Measurements from ENCODE around the gene ELMO1.

The ELMO1 gene

GRCh38 chr7:37129035-37129425, 319.6 kb downstream of the ELMO1 start:
- Histone ChIP-seq H3K27me3 (no peaks in the 10 kb centered on the region), H3K4me1 (peaks cover 0 to 11% (median 3%) of the 10 kb centered on the region in 4 donors), H3K36me3 (no peaks in the 10 kb centered on the region), H3K4me3 (no peak overlapping the region), H3K9me3 (no peaks in the 10 kb centered on the region), H3K27ac (no peak overlapping the region)
- intact Hi-C loops (cut with DNase I; ENCODE audit: low total_unique reads), result no loop called here
- no peak for TF ChIP-seq CTCF (IDR thresholded peaks at IDR 0.05)
- no peak for DNase-seq

- TF ChIP-seq CTCF (IDR thresholded peaks at IDR 0.05), result no peak
- Histone ChIP-seq H3K36me3 (no peaks in the 10 kb centered on the region), H3K9me3 (no peaks in the 10 kb centered on the region), H3K27ac (no peak overlapping the region), H3K4me3 (no peak overlapping the region), H3K27me3 (no peaks in the 10 kb centered on the region), H3K4me1 (peaks cover 0 to 11% (median 3%) of the 10 kb centered on the region in 4 donors)
- no peak for DNase-seq
- intact Hi-C loops (cut with DNase I; ENCODE audit: low total_unique reads), result no loop called here
Observed at GRCh38 chr7:37128327-37129034, 320.2 kb downstream of the ELMO1 start.

GRCh38 chr7:37119296-37119860, 329.3 kb downstream of the ELMO1 start:
- peaks cover 0 to 10% (median 0%) of the 10 kb centered on the region in 4 donors for H3K4me1 ChIP-seq
- intact Hi-C loops (cut with DNase I; ENCODE audit: low total_unique reads), result no loop called here
- H3K4me3 ChIP-seq, result no peak overlapping the region
- no peaks in the 10 kb centered on the region for H3K36me3 ChIP-seq
- TF ChIP-seq CTCF (IDR thresholded peaks at IDR 0.05), result no peak
- no peak overlapping the region for H3K27ac ChIP-seq
- no peaks in the 10 kb centered on the region for H3K9me3 ChIP-seq
- DNase-seq, result no peak
- no peaks in the 10 kb centered on the region for H3K27me3 ChIP-seq

GRCh38 chr7:37118004-37118403, 330.7 kb downstream of the ELMO1 start:
- no peak for DNase-seq
- Histone ChIP-seq H3K4me3 (no peak overlapping the region), H3K27me3 (no peaks in the 10 kb centered on the region), H3K9me3 (no peaks in the 10 kb centered on the region), H3K27ac (no peak overlapping the region), H3K4me1 (peaks cover 0 to 10% (median 0%) of the 10 kb centered on the region in 4 donors), H3K36me3 (no peaks in the 10 kb centered on the region)
- intact Hi-C loops (cut with DNase I; ENCODE audit: low total_unique reads), result no loop called here
- TF ChIP-seq CTCF (IDR thresholded peaks at IDR 0.05), result no peak

- intact Hi-C loops (cut with DNase I; ENCODE audit: low total_unique reads), result no loop called here
- H3K9me3 ChIP-seq, result no peaks in the 10 kb centered on the region
- H3K27ac ChIP-seq, result no peak overlapping the region
- no peaks in the 10 kb centered on the region for H3K27me3 ChIP-seq
- no peak for DNase-seq
- no peak for TF ChIP-seq CTCF (IDR thresholded peaks at IDR 0.05)
- H3K4me1 ChIP-seq, result peaks cover 0 to 10% (median 0%) of the 10 kb centered on the region in 4 donors
- no peaks in the 10 kb centered on the region for H3K36me3 ChIP-seq
- no peak overlapping the region for H3K4me3 ChIP-seq
Observed at GRCh38 chr7:37117292-37117691, 331.4 kb downstream of the ELMO1 start.

Measured in tibial artery (tissue), 4 donors.